Astrocyte of the cerebellum (primary cell): ENCODE data around the gene ZC3H6.

ENCODE experiments used
- DNase-seq: peaks from one replicate; pipeline ENCODE4 v3.0.0-alpha.2; 2011; ENCODE audit warnings: low read depth
- H3K4me3 ChIP-seq: 2 replicates; pipeline ENCODE4 v1.5.1; 2011; ENCODE audit warnings: mild to moderate bottlenecking, low read depth, low read length, moderate library complexity
- CTCF ChIP-seq: IDR thresholded peaks from 2 replicates; pipeline ENCODE4 v1.5.1; 2012; ENCODE audit warnings: low read length, low read depth, moderate library complexity, mild to moderate bottlenecking; ENCODE audit errors: missing control alignments
- in situ Hi-C: cut with HindIII; loops from 2 replicates; pipeline ENCODE4 v1.10.0; 2017; ENCODE audit warnings: low sequenced_read_pairs

ZC3H6 gene, protein sequence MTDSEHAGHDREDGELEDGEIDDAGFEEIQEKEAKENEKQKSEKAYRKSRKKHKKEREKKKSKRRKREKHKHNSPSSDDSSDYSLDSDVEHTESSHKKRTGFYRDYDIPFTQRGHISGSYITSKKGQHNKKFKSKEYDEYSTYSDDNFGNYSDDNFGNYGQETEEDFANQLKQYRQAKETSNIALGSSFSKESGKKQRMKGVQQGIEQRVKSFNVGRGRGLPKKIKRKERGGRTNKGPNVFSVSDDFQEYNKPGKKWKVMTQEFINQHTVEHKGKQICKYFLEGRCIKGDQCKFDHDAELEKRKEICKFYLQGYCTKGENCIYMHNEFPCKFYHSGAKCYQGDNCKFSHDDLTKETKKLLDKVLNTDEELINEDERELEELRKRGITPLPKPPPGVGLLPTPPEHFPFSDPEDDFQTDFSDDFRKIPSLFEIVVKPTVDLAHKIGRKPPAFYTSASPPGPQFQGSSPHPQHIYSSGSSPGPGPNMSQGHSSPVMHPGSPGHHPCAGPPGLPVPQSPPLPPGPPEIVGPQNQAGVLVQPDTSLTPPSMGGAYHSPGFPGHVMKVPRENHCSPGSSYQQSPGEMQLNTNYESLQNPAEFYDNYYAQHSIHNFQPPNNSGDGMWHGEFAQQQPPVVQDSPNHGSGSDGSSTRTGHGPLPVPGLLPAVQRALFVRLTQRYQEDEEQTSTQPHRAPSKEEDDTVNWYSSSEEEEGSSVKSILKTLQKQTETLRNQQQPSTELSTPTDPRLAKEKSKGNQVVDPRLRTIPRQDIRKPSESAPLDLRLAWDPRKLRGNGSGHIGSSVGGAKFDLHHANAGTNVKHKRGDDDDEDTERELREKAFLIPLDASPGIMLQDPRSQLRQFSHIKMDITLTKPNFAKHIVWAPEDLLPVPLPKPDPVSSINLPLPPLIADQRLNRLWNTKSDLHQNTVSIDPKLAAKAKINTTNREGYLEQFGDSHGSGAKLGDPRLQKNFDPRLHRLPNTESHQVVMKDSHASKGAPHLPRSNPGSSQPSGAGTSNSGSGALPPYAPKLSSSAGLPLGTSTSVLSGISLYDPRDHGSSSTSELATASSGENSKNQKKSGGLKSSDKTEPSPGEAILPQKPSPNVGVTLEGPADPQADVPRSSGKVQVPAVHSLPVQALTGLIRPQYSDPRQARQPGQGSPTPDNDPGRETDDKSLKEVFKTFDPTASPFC

DNA sequence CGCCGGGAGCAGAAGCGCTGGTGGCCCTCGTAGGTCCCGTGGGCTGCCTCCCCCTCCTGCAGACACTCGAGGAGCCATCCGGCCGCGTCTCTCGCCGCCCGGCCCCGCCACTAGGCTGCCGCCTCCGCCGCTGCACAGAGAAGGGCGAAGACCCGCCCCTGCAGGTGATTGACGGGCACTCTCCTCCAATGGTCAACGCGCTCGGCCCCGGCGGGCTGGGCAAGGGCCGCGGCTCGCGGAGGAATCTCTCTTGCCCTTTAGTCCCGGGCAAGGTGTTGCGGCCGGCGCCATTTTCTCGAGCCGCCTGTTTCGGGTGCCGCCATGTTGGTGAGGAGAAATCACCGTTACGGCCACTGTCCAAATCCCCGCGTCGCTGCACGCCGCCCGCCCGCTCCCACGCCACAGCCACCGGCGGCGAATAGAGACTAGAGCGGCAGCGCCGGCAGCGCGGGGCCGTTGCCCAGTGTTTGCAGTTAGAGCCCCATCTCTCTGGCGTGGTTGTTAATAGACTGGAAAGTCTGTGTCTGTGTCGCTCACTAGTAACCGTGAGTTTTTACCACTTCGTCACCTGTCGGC is at the start of gene ZC3H6:
Gene ZC3H6 (plus strand): TSS at position 287 of the 576 bp plus-strand sequence. CDS start 398 bp downstream, outside the sequence.
- in situ Hi-C loops: no loop called here
- no peak for TF ChIP-seq CTCF
- DNase-seq: peak; percentile 94
- peak within 1 kb of the TSS; percentile 91 for H3K4me3 ChIP-seq

DNA sequence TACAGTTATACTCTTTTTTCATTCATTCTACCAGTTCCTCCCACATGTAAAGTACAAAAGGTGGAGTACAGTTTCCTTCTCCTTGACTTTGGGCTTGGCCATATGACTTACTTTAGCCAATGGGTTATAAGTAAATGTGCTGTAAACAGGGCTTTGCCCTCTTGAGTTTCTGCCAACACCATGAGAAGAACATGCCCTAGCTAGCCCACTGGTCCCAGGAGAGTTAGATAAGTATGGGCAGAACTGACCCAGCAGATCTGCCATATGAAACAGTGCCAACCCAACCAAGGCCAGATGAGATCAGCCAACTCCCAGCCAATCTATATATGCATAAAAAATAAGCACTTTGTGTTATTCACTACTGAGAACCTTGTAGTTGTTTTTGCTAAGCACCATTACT is 46.0 kb upstream of the ZC3H6 start:
- in situ Hi-C loops: no loop called here
- no peak for DNase-seq
- H3K4me3 ChIP-seq: no peak overlapping the region
- TF ChIP-seq CTCF: no peak

- H3K4me3 ChIP-seq: no peak overlapping the region
- no peak for DNase-seq
- TF ChIP-seq CTCF: no peak
- in situ Hi-C loops: no loop called here
Observed at GRCh38 chr2:112230371-112230770, 45.0 kb upstream of the ZC3H6 start.

- no peak for DNase-seq
- TF ChIP-seq CTCF: no peak
- in situ Hi-C loops: loop anchor here (5.0 kb wide), 1 partner anchor 48 kb away; no protein-coding TSS in a partner anchor
- H3K4me3 ChIP-seq: no peak overlapping the region
Observed at GRCh38 chr2:112239862-112240261, 35.5 kb upstream of the ZC3H6 start.

- no peak for DNase-seq
- no peak for TF ChIP-seq CTCF
- no peak overlapping the region for H3K4me3 ChIP-seq
- in situ Hi-C loops: loop anchor here (5.0 kb wide), 1 partner anchor 50 kb away; no protein-coding TSS in a partner anchor
Observed at GRCh38 chr2:112242384-112242783, 33.0 kb upstream of the ZC3H6 start.
